ENCODE measurements around the gene CCDC60.

CCDC60 gene

DNA sequence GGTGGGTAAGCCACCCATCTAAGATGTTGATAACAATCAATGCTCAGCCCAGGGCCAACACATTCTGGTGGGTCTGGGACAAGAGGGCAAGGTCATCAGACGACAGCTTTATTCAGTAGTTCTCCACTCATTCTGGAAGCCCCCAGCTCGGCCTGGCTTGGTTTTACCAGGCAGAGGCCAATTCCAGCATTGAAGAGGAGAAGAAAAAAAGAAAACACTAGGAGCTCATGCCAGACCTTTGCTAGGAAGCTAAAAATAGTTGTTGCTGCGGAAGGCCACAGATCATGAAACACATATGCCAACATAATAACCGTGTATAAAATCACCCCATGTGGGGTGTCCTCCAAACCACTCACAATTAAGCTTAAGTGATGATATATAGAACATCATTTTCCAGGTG, 44.4 kb downstream of the CCDC60 start:
- Histone ChIP-seq H3K36me3 (no peaks in the 10 kb centered on the region), H3K27me3 (ENCODE audit: insufficient read depth, low read depth, severe bottlenecking) (no peaks in the 10 kb centered on the region), H3K9me3 (ENCODE audit: severe bottlenecking) (no peaks in the 10 kb centered on the region), H3K4me3 (ENCODE audit: low read depth, low read length) (no peak overlapping the region), H3K27ac (no peak overlapping the region)
- TF ChIP-seq, protein P1, sequence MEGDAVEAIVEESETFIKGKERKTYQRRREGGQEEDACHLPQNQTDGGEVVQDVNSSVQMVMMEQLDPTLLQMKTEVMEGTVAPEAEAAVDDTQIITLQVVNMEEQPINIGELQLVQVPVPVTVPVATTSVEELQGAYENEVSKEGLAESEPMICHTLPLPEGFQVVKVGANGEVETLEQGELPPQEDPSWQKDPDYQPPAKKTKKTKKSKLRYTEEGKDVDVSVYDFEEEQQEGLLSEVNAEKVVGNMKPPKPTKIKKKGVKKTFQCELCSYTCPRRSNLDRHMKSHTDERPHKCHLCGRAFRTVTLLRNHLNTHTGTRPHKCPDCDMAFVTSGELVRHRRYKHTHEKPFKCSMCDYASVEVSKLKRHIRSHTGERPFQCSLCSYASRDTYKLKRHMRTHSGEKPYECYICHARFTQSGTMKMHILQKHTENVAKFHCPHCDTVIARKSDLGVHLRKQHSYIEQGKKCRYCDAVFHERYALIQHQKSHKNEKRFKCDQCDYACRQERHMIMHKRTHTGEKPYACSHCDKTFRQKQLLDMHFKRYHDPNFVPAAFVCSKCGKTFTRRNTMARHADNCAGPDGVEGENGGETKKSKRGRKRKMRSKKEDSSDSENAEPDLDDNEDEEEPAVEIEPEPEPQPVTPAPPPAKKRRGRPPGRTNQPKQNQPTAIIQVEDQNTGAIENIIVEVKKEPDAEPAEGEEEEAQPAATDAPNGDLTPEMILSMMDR (IDR thresholded peaks at IDR 0.05; ENCODE audit: low read depth, low read length), result no peak
- DNase-seq, result no peak

DNA sequence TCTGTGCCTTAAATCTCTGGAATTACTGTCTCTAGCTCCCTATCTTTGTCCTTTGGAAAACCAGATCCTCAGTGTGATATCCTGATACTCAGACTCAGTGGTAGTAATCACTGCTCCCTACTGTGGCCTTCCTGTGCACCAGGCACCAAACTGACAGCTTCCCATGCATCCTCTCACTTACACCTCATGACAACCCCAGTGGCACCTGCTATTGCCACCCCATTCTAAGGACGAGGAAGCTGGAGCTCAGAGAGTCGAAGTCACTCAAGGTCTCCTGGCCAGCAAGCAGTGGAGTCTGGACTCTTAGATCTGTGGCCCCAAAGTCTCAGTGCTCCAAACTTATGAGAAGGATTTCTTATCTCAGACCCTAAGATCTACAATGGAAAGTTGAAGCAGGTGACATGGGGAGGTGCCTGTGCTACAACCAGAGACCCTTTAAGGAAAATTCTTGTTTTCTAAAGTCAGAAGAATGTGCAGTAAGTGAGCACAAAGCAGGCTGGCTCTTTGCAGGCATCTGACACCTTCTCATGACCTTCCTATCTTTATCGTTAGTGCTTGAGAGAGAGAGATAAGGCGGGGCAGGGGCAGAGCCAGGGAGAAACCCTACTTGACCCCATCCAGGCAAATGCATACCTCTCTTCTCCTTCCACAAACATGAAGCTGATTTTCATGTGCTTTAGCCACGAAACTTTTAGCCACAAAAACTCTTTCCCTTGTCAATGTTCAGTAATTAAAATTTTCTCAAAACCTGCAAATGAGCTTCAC, 47.1 kb downstream of the CCDC60 start:
- Histone ChIP-seq H3K27me3 (ENCODE audit: insufficient read depth, low read depth, severe bottlenecking) (no peaks in the 10 kb centered on the region), H3K9me3 (ENCODE audit: severe bottlenecking) (peaks cover 4% of the 10 kb centered on the region), H3K4me3 (ENCODE audit: low read depth, low read length) (no peak overlapping the region), H3K36me3 (no peaks in the 10 kb centered on the region), H3K27ac (no peak overlapping the region)
- TF ChIP-seq, protein P1 (IDR thresholded peaks at IDR 0.05; ENCODE audit: low read depth, low read length), result no peak
- DNase-seq, result no peak

DNA sequence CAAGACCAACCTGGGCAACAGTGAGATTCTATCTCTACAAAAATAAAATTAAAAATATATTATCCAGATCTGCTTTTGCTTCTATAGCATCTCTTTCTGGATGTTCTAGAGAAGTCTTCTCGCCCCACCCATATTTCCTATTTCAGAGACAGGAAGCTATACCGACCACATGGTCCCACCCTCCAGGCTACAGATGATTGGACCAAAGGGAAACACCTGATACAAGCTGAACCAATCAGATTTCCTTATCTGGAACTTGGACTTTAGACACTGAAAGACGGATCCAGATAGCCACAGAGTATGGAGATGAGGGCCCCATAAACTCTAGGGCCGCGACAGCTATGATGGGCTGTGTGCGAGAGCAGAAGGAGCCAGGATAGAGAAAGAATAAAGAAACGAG, 48.7 kb downstream of the CCDC60 start:
- H3K9me3 ChIP-seq (ENCODE audit: severe bottlenecking), result peaks cover 4% of the 10 kb centered on the region
- TF ChIP-seq, protein P1 (IDR thresholded peaks at IDR 0.05; ENCODE audit: low read depth, low read length), result no peak
- DNase-seq, result no peak
- H3K4me3 ChIP-seq (ENCODE audit: low read depth, low read length), result no peak overlapping the region
- H3K36me3 ChIP-seq, result no peaks in the 10 kb centered on the region
- no peak overlapping the region for H3K27ac ChIP-seq
- no peaks in the 10 kb centered on the region for H3K27me3 ChIP-seq (ENCODE audit: insufficient read depth, low read depth, severe bottlenecking)

DNA sequence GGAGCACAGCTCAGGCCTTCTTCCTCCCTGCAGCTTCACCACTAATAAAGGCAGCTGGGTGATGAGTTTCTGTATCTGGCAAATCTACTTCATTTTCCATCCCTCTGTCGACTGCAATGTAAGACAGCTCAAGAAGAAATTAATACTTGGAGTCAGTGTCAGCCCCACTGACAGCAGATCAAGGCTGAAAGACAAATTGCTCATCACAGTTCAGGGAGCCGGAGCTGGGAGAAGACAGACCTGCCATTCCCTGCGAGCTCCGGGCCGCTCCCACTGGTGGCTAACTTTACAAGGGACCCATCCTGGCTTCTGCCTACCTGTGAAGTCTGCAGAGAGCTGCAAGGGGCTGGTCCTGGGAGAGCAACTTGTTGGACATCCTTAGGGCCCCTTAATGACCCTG, 49.8 kb downstream of the CCDC60 start:
- Histone ChIP-seq H3K27ac (no peak overlapping the region), H3K9me3 (ENCODE audit: severe bottlenecking) (peaks cover 4% of the 10 kb centered on the region), H3K27me3 (ENCODE audit: insufficient read depth, low read depth, severe bottlenecking) (no peaks in the 10 kb centered on the region), H3K36me3 (no peaks in the 10 kb centered on the region), H3K4me3 (ENCODE audit: low read depth, low read length) (no peak overlapping the region)
- no peak for DNase-seq
- TF ChIP-seq, protein P1 (IDR thresholded peaks at IDR 0.05; ENCODE audit: low read depth, low read length), result no peak

DNA sequence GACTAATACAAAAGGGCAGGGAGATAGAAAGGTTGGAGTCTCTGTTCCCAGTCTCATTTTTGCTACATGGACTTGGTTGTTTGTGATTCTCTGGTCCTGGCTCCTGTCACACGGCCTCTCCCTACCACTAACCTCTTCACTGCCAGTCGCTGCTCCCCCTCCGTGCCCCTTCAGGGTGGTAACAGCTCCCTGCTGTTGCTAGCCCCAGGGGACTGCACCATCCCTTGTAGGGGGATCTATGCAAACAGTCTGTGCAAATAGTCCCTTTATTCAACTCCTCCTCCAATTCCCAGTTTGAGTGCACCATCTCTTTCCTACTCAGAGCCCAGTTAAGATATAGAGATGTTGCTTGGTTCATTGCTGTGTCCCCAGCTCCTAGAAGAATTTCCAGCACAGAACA, 51.1 kb downstream of the CCDC60 start:
- no peaks in the 10 kb centered on the region for H3K36me3 ChIP-seq
- DNase-seq, result no peak
- TF ChIP-seq, protein P1 (IDR thresholded peaks at IDR 0.05; ENCODE audit: low read depth, low read length), result no peak

DNA sequence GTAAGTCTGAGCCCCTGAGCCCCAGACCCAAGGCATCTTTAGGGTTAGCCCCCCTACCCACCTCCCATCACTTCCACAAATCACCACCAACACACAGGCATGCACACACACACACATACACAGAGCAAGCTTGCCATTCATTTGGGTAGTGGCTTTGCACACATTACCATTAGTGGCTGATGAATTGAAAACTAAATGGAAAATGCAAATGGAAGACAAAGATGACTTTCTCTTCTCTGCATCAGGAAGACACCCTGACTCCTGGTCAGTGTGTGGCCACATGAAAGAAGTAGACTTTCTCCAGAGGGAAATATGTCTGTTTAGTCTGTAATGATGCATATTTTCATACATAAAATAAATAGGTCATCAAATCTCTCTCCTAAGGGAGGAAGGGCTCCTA, 55.2 kb downstream of the CCDC60 start:
- Histone ChIP-seq H3K27me3 (ENCODE audit: insufficient read depth, low read depth, severe bottlenecking) (no peaks in the 10 kb centered on the region), H3K9me3 (ENCODE audit: severe bottlenecking) (peaks cover 4% of the 10 kb centered on the region), H3K27ac (no peak overlapping the region), H3K36me3 (no peaks in the 10 kb centered on the region), H3K4me3 (ENCODE audit: low read depth, low read length) (no peak overlapping the region)
- DNase-seq, result no peak
- TF ChIP-seq, protein P1 (IDR thresholded peaks at IDR 0.05; ENCODE audit: low read depth, low read length), result no peak

More for the DNA sequence above, 51.1 kb downstream of the CCDC60 start:
- no peak overlapping the region for H3K4me3 ChIP-seq (ENCODE audit: low read depth, low read length)
- no peak overlapping the region for H3K27ac ChIP-seq
- no peaks in the 10 kb centered on the region for H3K27me3 ChIP-seq (ENCODE audit: insufficient read depth, low read depth, severe bottlenecking)
- peaks cover 4% of the 10 kb centered on the region for H3K9me3 ChIP-seq (ENCODE audit: severe bottlenecking)

Measured in WERI-Rb-1 (cell line).